HCT116 (cell line): ENCODE data around the gene UMODL1. TPM values are rescaled to one million over a fixed set of nuclear protein-coding genes. Genes with fewer than 3 reads are reported as not detected.
A peak's percentile ranks its signal among the peaks of the same experiment; 100 is the strongest.

ENCODE experiments used
- ATAC-seq: fragments of 200-7000 bp; cut with Tn5 transposase; 2 replicates; pipeline ENCODE4 v1.9.1; 2020; ENCODE audit warnings: mild to moderate bottlenecking, moderate library complexity
- BruUV-seq: library from RNA; stranded (reverse); fragments of 400-500 nt; replicated peaks from 2 replicates; lab custom pipeline; 2021; lab: Mats Ljungman, UMichigan
- CTCF ChIA-PET: fragments of 300-600 bp; sonication (Branson Sonifier 250); formaldehyde crosslinking; loops from one replicate; lab custom pipeline; 2021; ENCODE audit warnings: antibody characterized with exemption; lab: Charles Lee
- POLR2A ChIA-PET: fragments of 300-600, 350-600 bp; sonication (Branson Sonifier 250); formaldehyde crosslinking; loops from one replicate; lab custom pipeline; 2021; ENCODE audit warnings: antibody characterized with exemption; lab: Charles Lee
- RAD21 ChIA-PET, 2 experiments: fragments of 300-600 bp; sonication (Branson Sonifier 250); formaldehyde crosslinking; loops; one replicate each; lab custom pipeline; 2023; ENCODE audit warnings: low total read pairs in 2 of 2; ENCODE audit not compliant: uncharacterized antibody in 2 of 2, unreplicated experiment in 2 of 2, low non-redundant PET in 1 of 2; lab: Charles Lee
- DNase-seq: peaks from one replicate; pipeline ENCODE4 v3.0.0-alpha.2; 2010; ENCODE audit warnings: low read depth, low spot score
- H2AFZ ChIP-seq: fragments of 200-600 bp; shearing (Covaris generic), sonication (generic); 2 replicates; pipeline ENCODE4 v1.6.1; 2017; ENCODE audit warnings: low read depth, mixed run types, mixed read lengths, antibody characterized with exemption, low read length; ENCODE audit not compliant: poor library complexity, severe bottlenecking
- H3K27ac ChIP-seq: 2 replicates; pipeline ENCODE4 v1.5.1; 2012; ENCODE audit warnings: low read depth, low read length
- H3K27me3 ChIP-seq: fragments of 200-600 bp; sonication (generic); 2 replicates; pipeline ENCODE4 v1.6.1; 2016; ENCODE audit warnings: mixed run types, low read length, mixed read lengths; ENCODE audit not compliant: insufficient read depth
- H3K36me3 ChIP-seq, 2 experiments: fragments of 200-500 bp in 1 of 2; fragments of 200-600 bp in 1 of 2; sonication (Bioruptor generic) in 1 of 2; sonication (generic) in 1 of 2; 2 replicates each; pipeline versions ENCODE4 v1.5.1 to v1.6.1; 2014 to 2016; ENCODE audit warnings: low read length in 2 of 2, inconsistent platforms in 1 of 2, mixed read lengths in 1 of 2, mixed run types in 1 of 2; ENCODE audit not compliant: insufficient read depth in 2 of 2, control insufficient read depth in 1 of 2
- H3K4me1 ChIP-seq, 2 experiments: fragments of 200-600 bp in 1 of 2; sonication (generic) in 1 of 2; 2 replicates each; pipeline versions ENCODE4 v1.5.1 to v1.6.1; 2012 to 2017; ENCODE audit warnings: low read length in 2 of 2, inconsistent platforms in 1 of 2, mild to moderate bottlenecking in 1 of 2, mixed read lengths in 1 of 2, mixed run types in 1 of 2, moderate library complexity in 1 of 2; ENCODE audit not compliant: insufficient read depth in 2 of 2, control insufficient read depth in 1 of 2
- H3K4me2 ChIP-seq: fragments of 200-600 bp; sonication (generic); 2 replicates; pipeline ENCODE4 v1.6.1; 2017; ENCODE audit warnings: mixed run types, low read length, mixed read lengths
- H3K4me3 ChIP-seq, 2 experiments: fragments of 200-600 bp in 1 of 2; sonication (generic) in 1 of 2; replicated peaks in 1 of 2; 2 replicates each; pipeline ENCODE4 v1.5.1; 2011 to 2016; ENCODE audit warnings: low read length in 2 of 2, control low read depth in 1 of 2, low read depth in 1 of 2, mild to moderate bottlenecking in 1 of 2, mixed read lengths in 1 of 2, mixed run types in 1 of 2
- H3K79me2 ChIP-seq: fragments of 200-600 bp; sonication (generic); 2 replicates; pipeline ENCODE4 v1.6.1; 2017; ENCODE audit warnings: mild to moderate bottlenecking, mixed run types, low read length, moderate library complexity, mixed read lengths; ENCODE audit not compliant: insufficient read depth
- H3K9ac ChIP-seq: fragments of 200-600 bp; sonication (generic); 2 replicates; pipeline ENCODE4 v1.6.1; 2016; ENCODE audit warnings: low read length, mixed read lengths
- H3K9me2 ChIP-seq: fragments of 200-600 bp; sonication (generic), shearing (Covaris generic); 2 replicates; pipeline ENCODE4 v1.6.1; 2017; ENCODE audit warnings: mixed run types, mild to moderate bottlenecking, moderate library complexity; ENCODE audit not compliant: insufficient read depth
- H3K9me3 ChIP-seq, 2 experiments: fragments of 200-500 bp in 1 of 2; fragments of 200-600 bp in 1 of 2; sonication (Bioruptor generic) in 1 of 2; sonication (generic) in 1 of 2; 2 replicates each; pipeline ENCODE4 v1.6.1; 2014 to 2017; ENCODE audit warnings: low read length in 2 of 2, mixed read lengths in 2 of 2, inconsistent platforms in 1 of 2, low read depth in 1 of 2, mild to moderate bottlenecking in 1 of 2, mixed run types in 1 of 2, moderate library complexity in 1 of 2; ENCODE audit not compliant: control insufficient read depth in 1 of 2, insufficient read depth in 1 of 2
- H4K20me1 ChIP-seq: fragments of 200-600 bp; sonication (generic), shearing (Covaris generic); 2 replicates; pipeline ENCODE4 v1.6.1; 2017; ENCODE audit warnings: mixed run types, mild to moderate bottlenecking, moderate library complexity; ENCODE audit not compliant: insufficient read depth
- ATF3 ChIP-seq: IDR thresholded peaks from 2 replicates; pipeline ENCODE4 v1.6.1; 2012
- CEBPB ChIP-seq: IDR thresholded peaks from 2 replicates; pipeline ENCODE4 v1.6.1; 2012; ENCODE audit warnings: low read depth
- CTCF ChIP-seq, 3 experiments: fragments of 200-600 bp in 1 of 3; sonication (generic) in 1 of 3; IDR thresholded peaks in 2 of 3; conservative IDR thresholded peaks in 1 of 3; 2 replicates each; pipeline ENCODE4 v1.5.1; 2012 to 2017; ENCODE audit warnings: low read depth in 2 of 3, low read length in 2 of 3, antibody characterized with exemption in 1 of 3, borderline replicate concordance in 1 of 3, control low read depth in 1 of 3, mild to moderate bottlenecking in 1 of 3, mixed read lengths in 1 of 3, mixed run types in 1 of 3, moderate library complexity in 1 of 3; ENCODE audit not compliant: insufficient read depth in 1 of 3
- EGR1 ChIP-seq: IDR thresholded peaks from 2 replicates; pipeline ENCODE4 v1.6.1; 2012; ENCODE audit warnings: low read depth
- EZH2 ChIP-seq: fragments of 200-600 bp; sonication (generic); IDR thresholded peaks from 2 replicates; pipeline ENCODE4 v1.6.1; 2017; ENCODE audit warnings: antibody characterized with exemption, mixed run types
- EZH2phosphoT487 ChIP-seq: fragments of 200-600 bp; IDR thresholded peaks from 2 replicates; pipeline ENCODE4 v1.6.1; 2018; ENCODE audit warnings: antibody characterized with exemption, borderline replicate concordance
- FOSL1 ChIP-seq: IDR thresholded peaks from 2 replicates; pipeline ENCODE4 v1.6.1; 2012; ENCODE audit warnings: low read depth
- JUND ChIP-seq: IDR thresholded peaks from 2 replicates; pipeline ENCODE4 v1.6.1; 2012
- POLR2A ChIP-seq: IDR thresholded peaks from 2 replicates; pipeline ENCODE4 v1.7.0; 2011; ENCODE audit warnings: borderline replicate concordance; ENCODE audit not compliant: insufficient read depth, insufficient read length; ENCODE audit errors: extremely low read depth
- RAD21 ChIP-seq: IDR thresholded peaks from 2 replicates; pipeline ENCODE4 v1.6.1; 2012; ENCODE audit warnings: low read depth, mild to moderate bottlenecking
- SIN3A ChIP-seq: IDR thresholded peaks from 2 replicates; pipeline ENCODE4 v1.6.1; 2012; ENCODE audit warnings: low read depth
- SP1 ChIP-seq: IDR thresholded peaks from 2 replicates; pipeline ENCODE4 v1.6.1; 2012; ENCODE audit warnings: low read depth
- SRF ChIP-seq: IDR thresholded peaks from 2 replicates; pipeline ENCODE4 v1.6.1; 2012; ENCODE audit warnings: low read depth
- ZFX ChIP-seq: fragments of 450-650 bp; IDR thresholded peaks from 2 replicates; pipeline ENCODE4 v1.6.1; 2017
- ZNF274 ChIP-seq: fragments of 200-500 bp; sonication (Bioruptor generic); IDR thresholded peaks from 2 replicates; pipeline ENCODE4 v1.6.1; 2014; ENCODE audit warnings: mild to moderate bottlenecking, low read depth, low read length, inconsistent platforms
- intact Hi-C: fragments of 100-400 bp; cut with micrococcal nuclease; formaldehyde crosslinking; loops from 2 replicates; pipeline ENCODE4 v1.10.0; 2022
- total RNA-seq: library from RNA; stranded (reverse); gene quantifications from one replicate; pipeline ENCODE4 v1.2.1, GENCODE V29; 2021; ENCODE audit not compliant: unreplicated experiment
- TF ChIP-seq, protein P1 (sequence below): IDR thresholded peaks from 2 replicates; pipeline ENCODE4 v1.6.1; 2011; ENCODE audit warnings: mild to moderate bottlenecking, low read length, moderate library complexity; ENCODE audit not compliant: insufficient replicate concordance; ENCODE audit errors: extremely low read depth

The UMODL1 gene
- total RNA-seq, 1 experiment from 2014 or later: not detected

- DNase-seq: peak; percentile 79
Observed at GRCh38 chr21:42040411-42041180, 30.5 kb upstream of the UMODL1 start.

DNA sequence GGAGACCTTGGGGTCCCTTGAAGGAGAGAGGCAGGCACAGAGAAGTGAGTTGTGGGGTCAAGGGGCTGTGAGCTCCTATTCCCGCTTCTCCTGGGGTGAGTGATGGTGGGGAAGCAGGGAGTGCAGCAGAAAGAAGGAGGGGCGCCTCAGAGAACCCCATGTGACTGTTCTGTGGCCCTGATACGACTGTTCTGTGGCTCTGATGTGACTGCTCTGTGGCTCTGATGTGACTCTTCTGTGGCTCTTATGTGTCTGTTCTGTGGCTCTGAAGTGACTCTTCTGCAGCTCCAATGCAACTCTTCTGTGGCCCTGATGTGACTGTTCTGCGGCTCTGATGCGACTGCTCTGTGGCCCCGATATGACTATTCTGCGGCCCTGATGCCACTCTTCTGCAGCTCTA lies 29.9 kb upstream of the UMODL1 start:
- ChIA-PET RAD21 (no interaction called here), CTCF (no interaction called here), POLR2A (no interaction called here)
- Histone ChIP-seq H3K9ac (peak overlapping the region; percentile 20; the same call in 1 of the 2 replicates), H3K4me2 (no peak overlapping the region), H3K27me3 (no peaks in the 10 kb centered on the region), H3K9me2 (no peaks in the 10 kb centered on the region), H3K4me1 (peaks cover 11 to 20% of the 10 kb centered on the region in 2 experiments), H3K4me3 (no peak overlapping the region), H3K27ac (no peak overlapping the region), H2AFZ (no peak overlapping the region), H3K79me2 (no peaks in the 10 kb centered on the region), H3K9me3 (no peaks in the 10 kb centered on the region), H3K36me3 (no peaks in the 10 kb centered on the region), H4K20me1 (no peaks in the 10 kb centered on the region)
- BruUV-seq: no TSS peak
- DNase-seq (no peak), ATAC-seq (no peak)
- no peak for TF ChIP-seq RAD21
- no peak for TF ChIP-seq ZNF274
- no peak for TF ChIP-seq CTCF (IDR thresholded peaks at IDR 0.05 in 2 of 3, conservative IDR thresholded peaks at IDR 0.05 in 1 of 3; ENCODE audit: borderline replicate concordance in 1 of 3, insufficient read depth in 1 of 3, low read depth in 2 of 3, low read length in 2 of 3)
- TF ChIP-seq, protein P1, sequence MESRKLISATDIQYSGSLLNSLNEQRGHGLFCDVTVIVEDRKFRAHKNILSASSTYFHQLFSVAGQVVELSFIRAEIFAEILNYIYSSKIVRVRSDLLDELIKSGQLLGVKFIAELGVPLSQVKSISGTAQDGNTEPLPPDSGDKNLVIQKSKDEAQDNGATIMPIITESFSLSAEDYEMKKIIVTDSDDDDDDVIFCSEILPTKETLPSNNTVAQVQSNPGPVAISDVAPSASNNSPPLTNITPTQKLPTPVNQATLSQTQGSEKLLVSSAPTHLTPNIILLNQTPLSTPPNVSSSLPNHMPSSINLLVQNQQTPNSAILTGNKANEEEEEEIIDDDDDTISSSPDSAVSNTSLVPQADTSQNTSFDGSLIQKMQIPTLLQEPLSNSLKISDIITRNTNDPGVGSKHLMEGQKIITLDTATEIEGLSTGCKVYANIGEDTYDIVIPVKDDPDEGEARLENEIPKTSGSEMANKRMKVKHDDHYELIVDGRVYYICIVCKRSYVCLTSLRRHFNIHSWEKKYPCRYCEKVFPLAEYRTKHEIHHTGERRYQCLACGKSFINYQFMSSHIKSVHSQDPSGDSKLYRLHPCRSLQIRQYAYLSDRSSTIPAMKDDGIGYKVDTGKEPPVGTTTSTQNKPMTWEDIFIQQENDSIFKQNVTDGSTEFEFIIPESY: no peak
- intact Hi-C loops: no loop called here

More at GRCh38 chr21:42040411-42041180, 30.5 kb upstream of the UMODL1 start:
- no peaks in the 10 kb centered on the region for H3K9me3 ChIP-seq
- H3K27me3 ChIP-seq: no peaks in the 10 kb centered on the region
- ATAC-seq: peak; percentile 89
- H3K4me1 ChIP-seq: peaks cover 11 to 20% of the 10 kb centered on the region in 2 experiments
- H3K9ac ChIP-seq: peak overlapping the region; percentile 20
- peak overlapping the region; percentile 55 for H2AFZ ChIP-seq
- RAD21 ChIA-PET: interaction anchor here in 1 of 2 experiments (0.6 kb wide), 1 partner anchor 262 kb away, joined by 5 read pairs; no protein-coding TSS in a partner anchor
- H3K79me2 ChIP-seq: no peaks in the 10 kb centered on the region
- H3K9me2 ChIP-seq: no peaks in the 10 kb centered on the region
- POLR2A ChIA-PET: no interaction called here
- no peaks in the 10 kb centered on the region for H3K36me3 ChIP-seq
- intact Hi-C loops: no loop called here
- H3K27ac ChIP-seq: no peak overlapping the region
- H4K20me1 ChIP-seq: no peaks in the 10 kb centered on the region
- CTCF ChIA-PET: no interaction called here
- no peak for TF ChIP-seq ZFX
- no peak for TF ChIP-seq RAD21
- TF ChIP-seq JUND: peak; percentile 52
- no peak for TF ChIP-seq POLR2A
- no peak for TF ChIP-seq SRF
- TF ChIP-seq EZH2phosphoT487: no peak
- TF ChIP-seq CEBPB: peak; percentile 70
- no peak for TF ChIP-seq EZH2
- TF ChIP-seq ATF3: peak; percentile 79; the same call in 1 of the 2 replicates
- TF ChIP-seq ZNF274: no peak
- peak; percentile 50; the same call in 1 of the 2 replicates for TF ChIP-seq EGR1
- peak; percentile 86 for TF ChIP-seq FOSL1
- TF ChIP-seq SP1: 0 out of 2 replicates have a peak, but pooled peaks have one; percentile 11
- TF ChIP-seq SIN3A: no peak
- BruUV-seq: no TSS peak
- H3K4me2 ChIP-seq: peak overlapping the region; percentile 56
- H3K4me3 ChIP-seq: 0 out of 4 replicates have a peak overlapping the region, but pooled peaks of 1 of the 2 experiments have one; percentile 1
